GM18951 (cell line): ENCODE measurements around the gene AFMID.

Experiments
- POLR2A ChIP-seq: IDR thresholded peaks from 4 replicates; pipeline ENCODE4 v1.6.1; 2011; ENCODE audit warnings: mild to moderate bottlenecking; ENCODE audit not compliant: insufficient read length, insufficient read depth; ENCODE audit errors: extremely low read depth
- in situ Hi-C: fragments of 300-500 bp; cut with MboI; formaldehyde crosslinking; loops from one replicate; pipeline ENCODE4 v1.12.0; 2022; ENCODE audit warnings: low sequenced_read_pairs, mixed read lengths, inconsistent platforms; ENCODE audit not compliant: unreplicated experiment

The AFMID gene

GRCh38 chr17:78237401-78238012, 50.3 kb downstream of the AFMID start:
- no peak for TF ChIP-seq POLR2A
- in situ Hi-C loops, result no loop called here

GRCh38 chr17:78238823-78239488, 51.8 kb downstream of the AFMID start:
- in situ Hi-C loops, result no loop called here

GRCh38 chr17:78239489-78239931, 52.3 kb downstream of the AFMID start:
- TF ChIP-seq POLR2A, result no peak
- in situ Hi-C loops, result no loop called here

More at GRCh38 chr17:78238823-78239488, 51.8 kb downstream of the AFMID start:
- TF ChIP-seq POLR2A, result no peak

GRCh38 chr17:78240012-78240655, 53.0 kb downstream of the AFMID start:
- in situ Hi-C loops, result no loop called here
- no peak for TF ChIP-seq POLR2A

- no peak for TF ChIP-seq POLR2A
- in situ Hi-C loops, result no loop called here
Observed at GRCh38 chr17:78240839-78241238, 53.7 kb downstream of the AFMID start.

GRCh38 chr17:78241277-78242023, 54.3 kb downstream of the AFMID start:
- TF ChIP-seq POLR2A, result no peak
- in situ Hi-C loops, result no loop called here

- in situ Hi-C loops, result no loop called here
- peak; percentile 32 for TF ChIP-seq POLR2A
Observed at GRCh38 chr17:78242024-78242742, 55.0 kb downstream of the AFMID start.

- in situ Hi-C loops, result no loop called here
Observed at GRCh38 chr17:78247304-78247703, 60.1 kb downstream of the AFMID start.

GRCh38 chr17:78248051-78248914, 61.1 kb downstream of the AFMID start:
- no peak for TF ChIP-seq POLR2A
- in situ Hi-C loops, result no loop called here

More at GRCh38 chr17:78247304-78247703, 60.1 kb downstream of the AFMID start:
- no peak for TF ChIP-seq POLR2A

GRCh38 chr17:78249074-78249817, 62.1 kb downstream of the AFMID start:
- in situ Hi-C loops, result no loop called here
- TF ChIP-seq POLR2A, result no peak

- in situ Hi-C loops, result no loop called here
- TF ChIP-seq POLR2A, result no peak
Observed at GRCh38 chr17:78249818-78250806, 63.0 kb downstream of the AFMID start.
